Lung (tissue), 12 donors: ENCODE results near the gene ENPP1. TPM values are rescaled to one million over a fixed set of nuclear protein-coding genes. Genes with fewer than 3 reads are reported as not detected.
"Not testable (repeated sequence)": the region's sequence is repeated elsewhere in the genome, so short reads cannot be mapped to it uniquely, and the experiment has no call there.

ENCODE experiments used
- ATAC-seq: fragments of 200-7000 bp; cut with Tn5 transposase; one replicate; pipeline ENCODE4 v1.9.1; 2020; ENCODE audit warnings: moderate number of reproducible peaks; ENCODE audit not compliant: insufficient read depth, low FRiP score
- DNase-seq, 3 donors: peaks; one replicate each; pipeline ENCODE4 v3.0.0-alpha.2; 2013 to 2017
- H3K27ac ChIP-seq, 2 donors: one replicate each; pipeline ENCODE4 v1.5.1; 2013; ENCODE audit warnings: mild to moderate bottlenecking in 2 of 2, moderate library complexity in 2 of 2, control low read depth in 1 of 2, inconsistent platforms in 1 of 2, low read depth in 1 of 2, low read length in 1 of 2
- H3K27me3 ChIP-seq, 3 donors: one replicate each; pipeline ENCODE4 v1.5.1; 2013; ENCODE audit warnings: low read length in 2 of 3; ENCODE audit not compliant: control insufficient read depth in 3 of 3, insufficient read depth in 3 of 3
- H3K36me3 ChIP-seq, 4 donors: one replicate each; pipeline ENCODE4 v1.5.1; 2013; ENCODE audit warnings: low read length in 4 of 4, mild to moderate bottlenecking in 1 of 4, moderate library complexity in 1 of 4; ENCODE audit not compliant: control insufficient read depth in 4 of 4, insufficient read depth in 4 of 4
- H3K4me1 ChIP-seq, 5 donors: one replicate each; pipeline ENCODE4 v1.5.1; 2013; ENCODE audit warnings: low read length in 5 of 5, mild to moderate bottlenecking in 2 of 5, moderate library complexity in 1 of 5; ENCODE audit not compliant: control insufficient read depth in 5 of 5, insufficient read depth in 5 of 5
- H3K4me3 ChIP-seq: one replicate; pipeline ENCODE4 v1.5.1; 2013; ENCODE audit warnings: mild to moderate bottlenecking, control low read depth, moderate library complexity
- H3K9ac ChIP-seq, 2 donors: one replicate each; pipeline ENCODE4 v1.5.1; 2013; ENCODE audit warnings: low read length in 2 of 2, control low read depth in 1 of 2; ENCODE audit not compliant: insufficient read depth in 1 of 2
- H3K9me3 ChIP-seq, 4 donors: one replicate each; pipeline ENCODE4 v1.5.1; 2013; ENCODE audit warnings: low read length in 3 of 4, mild to moderate bottlenecking in 1 of 4, moderate library complexity in 1 of 4; ENCODE audit not compliant: control insufficient read depth in 4 of 4, insufficient read depth in 3 of 4
- CTCF ChIP-seq: IDR thresholded peaks from 2 replicates; pipeline ENCODE4 v1.5.1; 2012; ENCODE audit warnings: mild to moderate bottlenecking; ENCODE audit errors: control extremely low read depth, extremely low read depth
- WGBS, 2 donors: extraction: QIAGEN DNeasy Blood & Tissue Kit; methylation state at CpG; one replicate each; pipeline ENCODE4 v1.1.7; 2013; 5-methylcytosine and 5-hydroxymethylcytosine counted together
- polyA plus RNA-seq, 2 donors: library from polyadenylated mRNA; stranded (reverse); fragments of 200-250 nt; gene quantifications; one replicate each; pipeline ENCODE4 v1.2.1, GENCODE V29; 2013
- total RNA-seq, 2 donors: library from RNA; depleted of rRNA in 1 of 2; stranded (reverse); fragments of >200 nt in 1 of 2; gene quantifications; one replicate each; pipeline ENCODE4 v1.2.1, GENCODE V29; 2014 to 2021
- donor health status: control.
- donor health status: control.
- donor health status: Bipolar disorder and iron deficiency.
- donor health status: healthy.
- donor health status: DM: yes; HTN: yes; CAD: no.

The ENPP1 gene
- total and polyA plus RNA-seq, 4 donors: 0.21 to 7.3 (median 0.82) TPM

GRCh38 chr6:131911951-131912350 is 104.1 kb downstream of the ENPP1 start:
- Histone ChIP-seq H3K9me3 (peaks cover 0 to 3% (median 0%) of the 10 kb centered on the region in 4 donors), H3K4me1 (no peaks in the 10 kb centered on the region), H3K27me3 (peaks cover 0 to 7% (median 0%) of the 10 kb centered on the region in 3 donors), H3K4me3 (no peak overlapping the region), H3K27ac (no peak overlapping the region), H3K9ac (no peak overlapping the region), H3K36me3 (no peaks in the 10 kb centered on the region)
- 39 to 44% methylated on average over 3 of the region's 3 CpGs for WGBS, 2 donors
- no peak for TF ChIP-seq CTCF
- no peak for ATAC-seq
- no peak for DNase-seq

- no peak overlapping the region for H3K4me3 ChIP-seq
- peaks cover 0 to 7% (median 0%) of the 10 kb centered on the region in 4 donors for H3K9me3 ChIP-seq
- WGBS, 2 donors: 52 to 78% methylated on average over 1 of the region's 1 CpG
- H3K27me3 ChIP-seq: peaks cover 0 to 7% (median 0%) of the 10 kb centered on the region in 3 donors
- ATAC-seq: no peak
- no peak overlapping the region for H3K9ac ChIP-seq
- H3K36me3 ChIP-seq: no peaks in the 10 kb centered on the region
- DNase-seq: no peak
- no peak for TF ChIP-seq CTCF
- H3K27ac ChIP-seq: no peak overlapping the region
- H3K4me1 ChIP-seq: no peaks in the 10 kb centered on the region
These were observed 106.4 kb downstream of the ENPP1 start for GRCh38 chr6:131914234-131914633.

GRCh38 chr6:131914967-131915751 is 107.3 kb downstream of the ENPP1 start:
- H3K9me3 ChIP-seq: peaks cover 0 to 7% (median 0%) of the 10 kb centered on the region in 4 donors
- ATAC-seq: peak; percentile 55
- no peak overlapping the region for H3K9ac ChIP-seq
- peak; percentile 61 for TF ChIP-seq CTCF
- DNase-seq: peak; percentile 69 to 87 (median 83)
- no peak overlapping the region for H3K27ac ChIP-seq
- H3K36me3 ChIP-seq: no peaks in the 10 kb centered on the region
- 30 to 35% methylated on average over 10 of the region's 10 CpGs for WGBS, 2 donors
- no peaks in the 10 kb centered on the region for H3K4me1 ChIP-seq
- no peak overlapping the region for H3K4me3 ChIP-seq
- H3K27me3 ChIP-seq: peaks cover 0 to 7% (median 0%) of the 10 kb centered on the region in 3 donors

- H3K4me3 ChIP-seq, H3K9ac ChIP-seq, H3K27ac ChIP-seq, H3K4me1 ChIP-seq, ATAC-seq, H3K27me3 ChIP-seq, DNase-seq, H3K36me3 ChIP-seq, H3K9me3 ChIP-seq: not testable (repeated sequence)
- 88 to 91% methylated on average over 2 of the region's 2 CpGs for WGBS, 2 donors
These were observed 108.4 kb downstream of the ENPP1 start for GRCh38 chr6:131916091-131916796.
